ENCODE measurements around the gene AKAP7.

The AKAP7 gene

GRCh38 chr6:131134220-131134979 is 867 bp upstream of the AKAP7 start:
- DNase-seq (ENCODE audit: low read depth) = no peak

GRCh38 chr6:131134980-131135243 is 355 bp upstream of the AKAP7 start:
- DNase-seq (ENCODE audit: low read depth) = no peak

GRCh38 chr6:131136021-131136786 is 937 bp downstream of the AKAP7 start:
- DNase-seq (ENCODE audit: low read depth) = no peak

GRCh38 chr6:131139599-131139998 is 4.3 kb downstream of the AKAP7 start:
- no peak for DNase-seq (ENCODE audit: low read depth)

GRCh38 chr6:131143319-131143718 is 8.1 kb downstream of the AKAP7 start:
- no peak for DNase-seq (ENCODE audit: low read depth)

- no peak for DNase-seq (ENCODE audit: low read depth)
Observed at GRCh38 chr6:131146865-131147264, 11.6 kb downstream of the AKAP7 start.

GRCh38 chr6:131156411-131156810 is 21.1 kb downstream of the AKAP7 start:
- no peak for DNase-seq (ENCODE audit: low read depth)

GRCh38 chr6:131159578-131159977 is 24.3 kb downstream of the AKAP7 start:
- no peak for DNase-seq (ENCODE audit: low read depth)

- no peak for DNase-seq (ENCODE audit: low read depth)
Observed at GRCh38 chr6:131160254-131160758, 25.0 kb downstream of the AKAP7 start.

- DNase-seq (ENCODE audit: low read depth) = no peak
Observed at GRCh38 chr6:131161987-131162386, 26.7 kb downstream of the AKAP7 start.

- no peak for DNase-seq (ENCODE audit: low read depth)
Observed at GRCh38 chr6:131163886-131164285, 28.6 kb downstream of the AKAP7 start.

GRCh38 chr6:131164506-131164905 is 29.2 kb downstream of the AKAP7 start:
- no peak for DNase-seq (ENCODE audit: low read depth)

GRCh38 chr6:131167773-131168172 is 32.5 kb downstream of the AKAP7 start:
- DNase-seq (ENCODE audit: low read depth) = no peak

GRCh38 chr6:131169613-131170012 is 34.3 kb downstream of the AKAP7 start:
- no peak for DNase-seq (ENCODE audit: low read depth)

- no peak for DNase-seq (ENCODE audit: low read depth)
Observed at GRCh38 chr6:131172222-131172621, 37.0 kb downstream of the AKAP7 start.

GRCh38 chr6:131173680-131174079 is 38.4 kb downstream of the AKAP7 start:
- DNase-seq (ENCODE audit: low read depth) = no peak

- no peak for DNase-seq (ENCODE audit: low read depth)
Observed at GRCh38 chr6:131175564-131175963, 40.3 kb downstream of the AKAP7 start.

GRCh38 chr6:131177996-131178395 is 42.7 kb downstream of the AKAP7 start:
- no peak for DNase-seq (ENCODE audit: low read depth)

GRCh38 chr6:131182991-131183425 is 47.7 kb downstream of the AKAP7 start:
- no peak for DNase-seq (ENCODE audit: low read depth)

GRCh38 chr6:131183427-131184095 is 48.3 kb downstream of the AKAP7 start:
- DNase-seq (ENCODE audit: low read depth) = no peak

- no peak for DNase-seq (ENCODE audit: low read depth)
Observed at GRCh38 chr6:131191590-131191989, 56.3 kb downstream of the AKAP7 start.

- no peak for DNase-seq (ENCODE audit: low read depth)
Observed at GRCh38 chr6:131197716-131198115, 62.4 kb downstream of the AKAP7 start.
